ENCODE results near the gene KCNG4.
"Not testable (repeated sequence)": the region's sequence is repeated elsewhere in the genome, so short reads cannot be mapped to it uniquely, and the experiment has no call there.

The KCNG4 gene

GRCh38 chr16:84205976-84206691, 33.7 kb downstream of the KCNG4 start:
- no peak for DNase-seq (ENCODE audit: low read depth)

- not testable (repeated sequence) for DNase-seq (ENCODE audit: low read depth)
Observed at GRCh38 chr16:84205123-84205522, 34.7 kb downstream of the KCNG4 start.

DNA sequence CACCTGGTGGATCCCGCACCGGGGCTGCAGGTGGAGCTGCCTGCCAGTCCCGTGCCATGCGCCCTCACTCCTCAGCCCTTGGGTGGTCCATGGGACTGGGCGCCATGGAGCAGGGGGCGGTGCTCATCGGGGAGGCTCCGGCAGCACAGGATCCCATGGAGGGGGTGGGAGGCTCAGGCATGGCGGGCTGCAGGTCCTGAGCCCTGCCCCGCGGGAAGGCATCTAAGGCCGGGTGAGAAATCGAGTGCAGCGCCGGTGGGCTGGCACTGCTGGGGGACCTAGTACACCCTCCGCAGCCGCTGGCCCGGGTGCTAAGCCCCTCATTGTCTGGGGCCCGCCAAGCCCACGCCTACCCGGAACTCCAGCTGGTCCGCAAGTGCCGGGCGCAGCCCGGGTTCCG, 35.3 kb downstream of the KCNG4 start:
- DNase-seq (ENCODE audit: low read depth), result not testable (repeated sequence)

GRCh38 chr16:84199861-84200260, 40.0 kb downstream of the KCNG4 start:
- no peak for DNase-seq (ENCODE audit: low read depth)

- DNase-seq (ENCODE audit: low read depth), result no peak
Observed at GRCh38 chr16:84199097-84199496, 40.7 kb downstream of the KCNG4 start.

DNA sequence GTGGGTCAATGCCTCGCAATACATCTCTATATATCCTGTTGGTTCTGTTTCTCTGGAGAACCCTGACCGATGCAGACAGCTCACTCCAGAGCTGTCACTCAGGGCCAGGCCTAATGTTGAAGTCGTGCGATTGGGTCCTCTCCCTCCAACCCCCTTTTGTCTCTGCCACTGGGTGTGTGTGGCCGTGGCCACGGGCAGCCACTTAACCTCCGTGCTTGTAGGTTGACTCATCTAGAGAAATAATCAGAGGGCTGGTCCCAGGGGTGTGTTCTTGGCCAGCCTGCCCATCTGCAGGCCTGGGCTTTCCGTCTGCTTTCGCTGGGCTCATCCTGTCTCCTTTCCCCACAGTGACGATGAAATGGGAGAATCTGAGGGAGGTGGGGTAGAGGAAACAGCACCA, 41.4 kb downstream of the KCNG4 start:
- DNase-seq (ENCODE audit: low read depth), result no peak

- DNase-seq (ENCODE audit: low read depth), result no peak
Observed at GRCh38 chr16:84197466-84198128, 42.2 kb downstream of the KCNG4 start.

GRCh38 chr16:84196727-84197394, 43.0 kb downstream of the KCNG4 start:
- DNase-seq (ENCODE audit: low read depth), result no peak

DNA sequence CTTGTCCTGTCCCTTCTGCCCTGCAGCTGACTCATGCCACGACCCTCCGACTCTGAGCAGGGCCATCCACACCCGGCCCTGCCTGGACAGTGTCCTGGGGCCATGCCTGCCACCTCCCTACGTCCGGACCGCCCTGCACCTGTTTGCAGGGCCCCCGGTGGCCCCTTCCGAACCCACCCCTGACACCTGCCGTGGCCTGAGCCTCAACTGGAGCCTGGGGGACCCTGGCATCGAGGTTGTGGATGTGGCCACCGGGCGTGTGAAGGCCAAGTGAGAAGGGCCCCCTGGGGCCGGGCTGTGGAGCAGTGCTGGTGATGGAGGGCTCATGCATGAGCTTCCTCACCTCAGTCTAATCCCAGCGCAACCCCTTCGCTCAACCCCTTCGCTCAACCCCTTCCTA, 43.7 kb downstream of the KCNG4 start:
- no peak for DNase-seq (ENCODE audit: low read depth)

DNA sequence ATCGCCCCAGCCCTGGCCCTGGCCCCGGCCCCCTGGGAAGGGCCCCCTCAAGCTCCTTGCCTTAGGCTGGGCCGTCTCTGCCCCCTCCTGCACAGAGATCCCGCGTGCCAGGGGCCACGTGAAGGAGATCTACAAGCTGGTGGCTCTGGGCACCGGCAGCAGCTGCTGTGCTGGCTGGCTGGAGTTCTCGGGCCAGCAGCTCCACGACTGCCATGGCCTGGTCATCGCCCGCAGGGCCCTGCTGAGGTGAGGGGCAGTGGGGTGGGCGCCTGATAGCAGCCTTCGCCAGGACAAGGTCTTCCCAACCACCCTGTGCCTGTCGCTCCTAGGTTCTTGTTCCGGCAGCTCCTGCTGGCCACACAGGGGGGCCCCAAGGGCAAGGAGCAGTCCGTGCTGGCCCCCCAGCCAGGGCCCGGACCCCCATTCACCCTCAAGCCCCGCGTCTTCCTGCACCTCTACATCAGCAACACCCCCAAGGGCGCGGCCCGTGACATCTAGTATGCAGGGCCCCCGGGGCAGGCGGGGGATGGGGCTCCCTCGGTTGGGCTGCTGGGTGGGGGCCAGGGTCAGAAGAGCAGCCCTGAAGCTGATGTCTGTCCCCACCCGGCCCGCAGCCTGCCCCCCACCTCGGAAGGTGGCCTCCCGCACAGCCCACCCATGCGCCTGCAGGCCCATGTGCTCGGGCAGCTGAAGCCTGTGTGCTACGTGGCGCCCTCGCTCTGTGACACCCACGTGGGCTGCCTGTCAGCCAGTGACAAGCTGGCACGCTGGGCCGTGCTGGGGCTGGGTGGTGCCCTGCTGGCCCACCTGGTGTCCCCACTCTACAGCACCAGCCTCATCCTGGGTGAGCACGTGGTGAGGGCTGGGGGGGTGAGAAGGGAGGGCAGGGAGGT, 44.4 kb downstream of the KCNG4 start:
- DNase-seq (ENCODE audit: low read depth), result no peak

DNA sequence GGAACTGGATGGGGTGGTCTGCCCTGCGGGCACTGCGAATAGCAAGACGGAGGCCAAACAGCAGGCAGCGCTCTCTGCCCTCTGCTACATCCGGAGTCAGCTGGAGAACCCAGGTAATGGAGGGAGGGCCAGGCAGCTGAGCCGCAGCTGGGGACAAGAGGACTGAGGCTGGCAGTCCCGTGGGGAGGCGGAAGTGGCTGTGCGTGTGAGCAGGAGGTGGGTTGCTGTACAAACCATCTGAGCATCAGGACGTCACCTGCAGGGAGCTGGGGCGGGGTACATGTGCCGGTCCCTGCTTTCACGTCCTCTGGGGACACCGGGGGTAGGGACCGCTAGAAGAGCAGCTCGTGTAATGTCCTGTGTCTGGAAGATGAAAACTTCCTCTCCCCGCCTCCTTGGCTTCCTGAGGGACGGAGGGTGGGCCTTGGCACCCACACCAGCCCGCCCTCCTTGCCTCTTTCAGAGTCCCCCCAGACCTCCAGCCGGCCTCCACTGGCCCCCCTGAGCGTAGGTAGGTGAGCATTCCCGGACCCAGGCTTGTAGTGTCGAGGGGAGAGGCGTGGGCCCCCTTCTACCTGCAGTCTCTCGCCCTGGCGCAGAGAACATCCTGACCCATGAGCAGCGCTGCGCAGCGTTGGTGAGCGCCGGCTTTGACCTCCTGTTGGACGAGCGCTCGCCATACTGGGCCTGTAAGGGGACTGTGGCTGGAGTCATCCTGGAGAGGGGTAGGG, 45.2 kb downstream of the KCNG4 start:
- DNase-seq (ENCODE audit: low read depth), result no peak

GRCh38 chr16:84194018-84194417, 45.8 kb downstream of the KCNG4 start:
- no peak for DNase-seq (ENCODE audit: low read depth)

DNA sequence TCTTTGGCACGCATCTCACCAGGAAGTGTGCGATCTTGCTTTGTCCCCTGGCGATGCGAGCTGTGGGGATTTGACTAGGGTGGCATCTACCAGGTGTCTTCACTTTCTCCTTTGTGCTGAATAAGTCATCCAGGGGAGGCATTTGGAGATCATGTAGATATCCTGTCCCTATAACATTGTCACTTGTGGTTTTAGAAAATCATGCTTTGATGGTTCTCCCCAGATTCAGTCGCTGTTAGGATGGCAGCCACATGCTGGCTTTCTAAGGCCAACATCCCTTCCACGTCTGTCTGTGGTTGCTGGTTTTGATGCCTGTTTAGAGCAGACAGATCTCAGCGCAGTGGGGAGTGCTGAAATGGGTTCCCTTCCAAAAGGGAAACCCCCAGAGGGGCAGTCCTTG, 46.3 kb downstream of the KCNG4 start:
- DNase-seq (ENCODE audit: low read depth), result no peak

DNA sequence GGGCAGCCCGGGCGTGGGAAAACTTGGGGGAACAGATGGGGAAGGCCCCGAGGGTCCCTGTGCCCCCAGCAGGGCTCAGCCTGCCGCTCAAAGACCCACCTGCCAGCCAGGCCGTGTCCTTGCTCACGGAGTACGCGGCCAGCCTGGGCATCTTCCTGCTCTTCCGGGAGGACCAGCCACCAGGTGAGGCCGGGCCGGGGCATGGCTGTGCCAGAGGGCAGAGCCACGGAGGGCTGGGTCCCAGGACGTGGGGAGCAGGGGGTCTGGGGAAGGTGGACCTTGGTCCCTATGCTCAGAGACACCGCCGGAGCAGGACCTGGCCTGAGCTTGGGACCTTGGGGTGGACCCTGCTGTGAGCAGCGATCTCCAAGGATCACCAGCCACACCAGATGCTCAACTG, 48.3 kb downstream of the KCNG4 start:
- no peak for DNase-seq (ENCODE audit: low read depth)

- DNase-seq (ENCODE audit: low read depth), result no peak
Observed at GRCh38 chr16:84190731-84191388, 49.0 kb downstream of the KCNG4 start, which contains the start of gene ADAD2. Gene ADAD2, plus strand, starts transcription at chr16:84191157. Its CDS starts 74 bp downstream, at chr16:84191231.

- peak; percentile 53 for DNase-seq (ENCODE audit: low read depth)
Observed at GRCh38 chr16:84186685-84187437, 53.0 kb downstream of the KCNG4 start, which contains the start of gene TAF1C. Gene TAF1C, minus strand, starts transcription at chr16:84187057. Its CDS starts 2,069 bp downstream, at chr16:84184988.

- DNase-seq (ENCODE audit: low read depth), result no peak
Observed at GRCh38 chr16:84184775-84185174, 55.0 kb downstream of the KCNG4 start.

- no peak for DNase-seq (ENCODE audit: low read depth)
Observed at GRCh38 chr16:84183911-84184591, 55.8 kb downstream of the KCNG4 start.

DNA sequence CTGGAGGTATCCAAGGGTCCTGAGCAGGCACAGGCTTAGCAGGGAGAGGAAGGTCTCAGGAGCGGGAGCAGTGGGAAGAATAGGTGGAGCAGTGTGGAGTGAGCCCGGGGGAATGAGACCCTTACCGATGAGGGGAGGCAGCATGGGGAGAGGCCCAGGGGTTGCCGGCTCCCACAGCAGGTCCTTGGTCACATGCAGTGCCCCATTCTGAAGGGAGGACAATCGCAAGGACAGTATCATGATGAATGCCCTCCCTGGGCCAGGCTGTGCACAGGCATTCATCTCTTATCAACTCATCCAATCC, 56.3 kb downstream of the KCNG4 start:
- no peak for DNase-seq (ENCODE audit: low read depth)

All from HS-5 (cell line).